ENCODE results near the gene TFPT.
A peak's percentile ranks its signal among the peaks of the same experiment; 100 is the strongest.
"Not testable (repeated sequence)": the region's sequence is repeated elsewhere in the genome, so short reads cannot be mapped to it uniquely, and the experiment has no call there.

Gene TFPT

GRCh38 chr19:54114340-54115108 lies 933 bp downstream of the TFPT start:
- peak; percentile 75 for DNase-seq

DNA sequence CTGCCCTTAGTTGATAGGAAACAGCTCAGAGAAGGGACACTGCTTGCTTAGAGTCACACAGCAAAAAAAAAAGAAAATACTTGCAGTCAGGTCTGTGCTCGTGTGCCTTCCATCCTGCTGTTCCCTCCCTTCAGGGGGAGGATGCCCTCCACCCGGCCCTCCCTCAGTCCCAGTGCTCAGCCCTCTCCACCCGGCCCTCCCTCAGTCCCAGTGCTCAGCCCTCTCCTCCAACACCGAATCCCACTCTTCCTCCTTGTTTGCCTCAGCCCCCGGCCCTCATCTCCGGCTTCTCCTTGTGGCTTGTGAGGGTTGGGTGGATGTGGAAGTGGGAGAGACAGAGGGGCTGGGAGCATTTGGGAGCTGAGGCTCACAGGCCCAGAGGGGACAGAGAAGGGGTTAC lies 5.8 kb downstream of the TFPT start:
- no peak for DNase-seq

- no peak for DNase-seq
These were observed 7.0 kb downstream of the TFPT start for GRCh38 chr19:54108496-54108895.

DNA sequence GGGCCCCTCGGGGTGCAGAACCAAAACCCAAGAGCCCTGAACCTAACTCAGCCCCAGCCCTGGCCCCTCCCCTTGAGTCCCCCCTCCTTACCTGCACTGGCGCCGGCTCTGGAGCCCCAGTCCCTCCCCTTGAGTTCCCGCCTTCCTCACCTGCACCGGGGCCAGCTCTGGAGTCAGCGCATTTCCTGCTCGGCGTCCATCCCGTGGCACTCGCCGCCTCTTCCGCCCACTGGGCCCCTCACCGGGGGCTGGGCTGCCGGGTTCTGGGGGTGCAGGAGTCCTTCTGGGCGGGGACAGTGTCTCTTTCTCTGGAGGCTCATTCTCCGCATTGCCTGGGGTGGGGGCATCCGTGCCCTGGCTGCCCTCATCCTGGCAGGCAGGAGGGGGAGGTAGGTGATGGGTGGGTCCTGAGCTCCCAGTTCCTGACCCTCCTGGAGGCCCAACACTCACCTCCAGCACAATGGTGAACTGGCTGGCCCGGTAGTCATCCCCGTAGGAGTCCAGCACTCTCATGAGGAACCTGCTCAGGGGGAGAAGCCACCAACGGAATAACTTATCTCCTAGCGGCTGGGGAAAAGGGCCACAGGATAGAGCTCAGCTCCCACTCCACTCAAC lies 7.5 kb downstream of the TFPT start:
- DNase-seq: no peak

- no peak for DNase-seq
These were observed 8.7 kb downstream of the TFPT start for GRCh38 chr19:54106716-54107115.

DNA sequence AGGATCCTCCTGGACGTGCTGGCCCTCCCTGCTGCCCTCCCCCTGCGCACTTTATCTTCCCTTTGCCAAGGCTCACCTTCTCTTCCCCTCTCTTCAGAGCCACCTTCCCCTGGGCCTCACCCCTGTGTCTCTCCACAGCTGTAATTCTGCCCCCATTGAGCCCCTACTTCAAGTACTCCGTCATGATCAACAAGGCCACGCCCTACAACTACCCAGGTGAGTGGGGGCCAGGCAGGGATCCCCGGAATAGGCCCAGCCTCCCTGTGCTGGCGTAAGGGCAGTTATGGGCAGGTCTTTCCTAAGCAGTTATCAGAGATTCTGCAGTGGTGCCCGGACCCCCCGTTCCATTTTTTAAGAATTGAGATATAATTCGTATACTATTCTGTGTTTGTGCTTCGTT lies 9.7 kb downstream of the TFPT start:
- DNase-seq: no peak

DNA sequence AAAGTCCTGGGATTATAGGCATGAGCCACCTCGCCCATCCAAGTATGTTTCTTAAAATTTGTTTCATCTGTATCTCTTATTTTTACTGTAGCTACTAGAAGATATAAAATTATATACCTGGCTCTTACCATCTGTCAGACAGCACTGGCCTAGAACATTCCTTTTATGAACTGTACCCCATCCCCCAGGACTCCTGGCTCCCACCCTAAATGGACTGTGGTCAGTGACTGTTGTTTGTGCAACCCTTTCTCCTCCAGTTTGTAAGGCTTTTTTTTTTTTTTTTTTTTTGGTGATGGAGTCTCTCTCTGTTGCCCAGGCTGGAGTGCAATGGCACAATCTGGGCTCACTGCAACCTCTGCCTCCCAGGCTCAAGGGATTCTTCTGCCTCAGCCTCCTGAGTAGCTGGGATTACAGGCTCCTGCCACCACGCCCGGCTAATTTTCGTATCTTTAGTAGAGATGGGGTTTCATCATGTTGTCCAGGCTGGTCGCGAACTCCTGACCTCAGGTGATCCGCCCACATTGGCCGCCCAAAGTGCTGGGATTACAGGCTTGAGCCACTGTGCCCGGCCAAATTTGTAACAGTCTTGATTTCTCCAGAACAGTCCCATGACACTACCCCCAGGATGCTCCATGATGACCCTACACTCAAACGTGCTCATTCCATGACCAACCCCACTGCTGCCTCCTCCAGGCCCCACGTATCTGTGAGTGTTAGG lies 10.3 kb downstream of the TFPT start:
- no peak for DNase-seq

- peak; percentile 99 for DNase-seq
These were observed 12.9 kb downstream of the TFPT start, which contains the start of gene NDUFA3 for GRCh38 chr19:54102421-54103169. Gene NDUFA3, plus strand, starts transcription at chr19:54102855. Its CDS starts 24 bp downstream, at chr19:54102879.

DNA sequence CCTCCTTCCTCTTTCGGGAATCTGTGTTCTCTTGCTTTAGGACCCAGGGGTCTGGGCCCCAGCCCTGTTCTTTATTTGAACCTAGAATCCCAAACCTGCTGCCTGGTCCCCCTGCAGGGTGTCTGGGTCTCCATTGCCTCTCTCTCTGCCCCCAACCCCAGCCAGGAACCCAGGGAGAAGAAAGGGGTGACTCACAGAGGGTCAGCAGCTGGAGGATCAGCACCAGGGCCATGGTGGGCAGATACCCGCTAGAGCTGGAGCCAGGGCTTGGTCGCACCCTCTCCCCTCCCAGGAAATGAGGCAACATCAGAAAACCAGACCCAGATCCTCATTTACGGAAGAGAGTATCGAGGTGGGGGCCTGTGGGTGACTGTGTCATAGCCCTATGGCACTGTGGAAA lies 14.9 kb downstream of the TFPT start, which contains the start of gene OSCAR:
Gene OSCAR (minus strand): TSS at position 243 of the 400 bp plus-strand sequence. CDS start 11 bp downstream, at position 232.
- DNase-seq: peak; percentile 95

- DNase-seq: not testable (repeated sequence)
These were observed 15.6 kb downstream of the TFPT start for GRCh38 chr19:54099903-54100255.

DNA sequence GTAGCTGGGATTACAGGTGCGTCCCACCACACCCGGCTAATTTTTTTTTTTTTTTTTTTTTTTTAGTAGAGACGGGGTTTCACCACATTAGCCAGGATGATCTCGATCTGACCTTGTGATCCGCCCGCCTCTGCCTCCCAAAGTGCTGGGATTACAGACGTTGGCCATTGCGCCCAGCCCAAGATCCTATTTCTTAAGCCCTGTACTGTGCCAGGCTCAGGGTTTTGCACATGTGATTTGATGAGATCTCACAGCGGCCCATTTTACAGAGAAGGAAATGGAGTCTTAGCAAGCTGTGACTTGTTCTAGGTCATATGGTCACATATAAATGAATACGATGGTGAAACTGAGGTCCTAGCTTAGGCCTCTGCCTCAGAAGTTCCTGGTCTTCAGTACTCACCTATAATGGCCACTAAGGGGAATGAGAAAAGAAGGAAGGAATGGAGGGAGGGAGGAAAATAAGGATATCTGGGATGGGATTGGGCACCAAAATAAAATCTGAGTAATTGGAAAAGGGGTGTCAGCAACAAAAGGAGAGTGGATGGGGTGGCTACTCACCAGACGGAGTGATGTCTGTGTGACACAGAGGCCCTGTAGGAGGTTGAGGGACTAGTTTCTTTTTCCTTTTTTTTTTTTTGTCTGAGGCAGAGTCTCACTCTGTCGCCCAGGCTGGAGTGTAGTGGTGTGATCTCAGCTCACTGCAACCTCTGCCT lies 16.1 kb downstream of the TFPT start:
- DNase-seq: peak; percentile 79

- DNase-seq: peak; percentile 21
These were observed 18.8 kb downstream of the TFPT start for GRCh38 chr19:54096617-54097106.

- DNase-seq: peak; percentile 12
These were observed 19.4 kb downstream of the TFPT start for GRCh38 chr19:54095859-54096616.

DNA sequence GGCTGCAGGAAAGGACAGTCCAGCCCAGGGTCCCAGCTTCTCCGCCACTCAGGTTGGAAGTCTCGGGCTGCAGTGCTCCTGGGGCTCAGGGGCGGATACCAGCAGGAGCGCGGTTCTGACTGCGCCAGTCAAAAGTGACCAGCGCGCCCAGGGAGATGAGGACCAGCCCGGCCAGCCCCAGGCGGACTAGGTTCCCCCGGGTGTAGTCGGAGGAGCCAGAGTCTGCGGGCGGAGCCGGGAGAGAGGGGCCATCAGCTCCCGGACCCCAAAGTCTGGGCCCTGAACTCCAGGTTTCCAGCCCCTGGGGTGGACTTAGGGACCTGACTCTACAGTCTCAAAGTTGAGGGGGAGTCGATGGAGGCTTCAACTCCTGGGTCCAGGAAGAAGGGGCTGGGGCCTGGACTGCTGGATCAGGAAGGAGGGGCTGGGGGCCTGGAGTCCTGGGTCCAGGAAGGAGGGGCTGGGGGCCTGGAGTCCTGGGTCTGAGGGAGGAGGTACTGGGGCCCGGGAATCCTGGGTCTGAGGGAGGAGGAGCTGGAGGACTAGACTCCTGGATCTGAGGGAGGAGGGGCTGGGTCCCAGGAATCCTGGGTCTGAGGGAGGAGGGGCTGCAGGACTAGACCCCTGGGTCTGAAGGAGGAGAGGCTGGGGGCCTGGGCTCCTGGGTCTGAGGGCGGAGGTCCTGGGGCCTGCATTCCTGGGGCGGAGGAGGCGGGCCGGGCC lies 20.2 kb downstream of the TFPT start:
- no peak for DNase-seq

DNA sequence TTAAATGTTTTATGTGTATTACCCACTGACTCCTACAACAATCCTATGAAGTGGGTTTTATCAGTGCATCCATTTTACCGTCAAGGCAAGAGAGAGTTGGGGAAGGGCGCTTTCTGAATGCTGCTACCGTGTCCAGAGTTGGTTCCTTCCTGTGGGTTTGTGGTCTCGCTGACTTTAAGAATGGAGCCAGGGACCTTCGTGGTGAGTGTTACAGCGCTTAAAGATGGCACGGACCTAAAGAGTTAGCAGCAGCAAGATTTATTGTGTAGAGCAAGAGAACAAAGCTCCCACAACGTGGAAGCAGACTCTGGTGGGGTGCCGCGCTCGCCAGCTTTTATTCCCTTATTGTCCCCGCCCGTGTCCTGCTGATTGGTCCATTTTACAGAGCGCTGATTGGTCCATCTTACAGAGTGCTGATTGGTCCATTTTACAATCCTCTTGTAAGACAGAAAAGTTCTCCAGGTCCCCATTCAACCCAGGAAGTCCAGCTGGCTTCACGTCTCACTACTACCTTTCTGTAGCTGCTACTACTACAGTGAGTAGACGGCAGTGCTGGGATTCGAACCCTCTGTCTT lies 20.9 kb downstream of the TFPT start:
- no peak for DNase-seq

- no peak for DNase-seq
These were observed 31.0 kb downstream of the TFPT start for GRCh38 chr19:54084410-54084809.

GRCh38 chr19:54081032-54081431 lies 34.4 kb downstream of the TFPT start, which contains the start of gene TARM1:
Gene TARM1, minus strand, starts transcription at chr19:54081365. Its CDS starts 25 bp downstream, at chr19:54081340.
- DNase-seq: no peak

DNA sequence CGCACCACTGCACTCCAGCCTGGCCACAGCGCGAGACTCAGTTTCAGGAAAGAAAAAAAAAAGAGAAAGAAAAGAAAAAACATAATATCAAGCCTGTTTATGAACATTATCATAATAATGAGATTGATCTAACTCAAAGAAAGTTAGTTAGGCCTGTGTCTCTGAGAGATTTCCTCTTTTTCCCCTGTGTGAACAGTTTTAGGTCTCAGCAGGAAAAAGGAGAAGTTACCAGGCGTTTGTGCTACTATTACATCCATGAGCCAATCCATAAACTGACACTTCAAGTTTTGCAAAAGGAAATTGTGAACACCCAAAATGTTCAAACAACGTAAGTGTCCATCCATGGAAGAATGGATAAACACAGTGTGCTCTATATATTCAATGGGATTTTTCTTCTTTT lies 38.1 kb downstream of the TFPT start:
- DNase-seq: peak; percentile 80

GRCh38 chr19:54074851-54075250 lies 40.6 kb downstream of the TFPT start:
- no peak for DNase-seq

DNA sequence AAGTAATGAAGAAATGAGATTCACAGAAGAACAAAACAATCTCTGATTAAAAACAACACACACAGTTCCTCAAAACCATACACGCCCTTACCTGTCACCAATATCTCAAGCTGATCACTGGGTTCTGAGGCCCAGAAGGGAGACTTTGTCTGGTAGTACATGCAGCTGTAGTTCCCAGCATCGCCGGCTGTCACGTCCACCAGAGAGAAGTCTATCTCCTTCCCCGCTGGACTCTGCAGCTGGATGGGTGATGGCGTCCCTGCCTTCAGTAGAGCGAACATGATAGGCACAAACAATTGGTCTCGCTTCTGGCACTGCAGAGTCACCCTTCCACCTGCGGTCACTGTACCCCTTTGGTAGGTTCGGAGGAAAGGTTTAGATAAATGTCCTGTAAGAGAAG lies 41.6 kb downstream of the TFPT start:
- no peak for DNase-seq
